ENCODE data around the gene KRTAP10-9. TPM values are rescaled to one million over a fixed set of nuclear protein-coding genes. Genes with fewer than 3 reads are reported as not detected.

Gene KRTAP10-9
- not detected for polyA plus RNA-seq (2013, experiment 1 of 2)
- polyA plus RNA-seq (2013, experiment 2 of 2), result not detected

GRCh38 chr21:44626673-44627143, at the start of gene KRTAP10-9:
Gene KRTAP10-9, plus strand, starts transcription at chr21:44627093. Its CDS starts 79 bp downstream, at chr21:44627172.
- Histone ChIP-seq H3K18ac (ENCODE audit: low read depth in 1 of 2, low read length in 2 of 2) (no peak within 1 kb of the TSS), H3K4me3 (ENCODE audit: insufficient read depth in 1 of 2, low read depth in 1 of 2, low read length in 2 of 2) (no peak within 1 kb of the TSS), H3K27ac (ENCODE audit: low read length, poor library complexity, severe bottlenecking) (no peak within 1 kb of the TSS), H3K27me3 (ENCODE audit: control insufficient read depth in 1 of 2, insufficient read depth in 1 of 2, low read length in 2 of 2) (no peaks in the 10 kb centered on the region), H2BK120ac (ENCODE audit: low read depth, low read length) (no peak within 1 kb of the TSS), H3K79me1 (replicated peaks; ENCODE audit: low read length, poor library complexity, severe bottlenecking) (no peaks in the 10 kb centered on the region), H2BK15ac (ENCODE audit: low read depth, poor library complexity, severe bottlenecking) (no peak within 1 kb of the TSS), H4K8ac (ENCODE audit: low read length) (no peak within 1 kb of the TSS), H2BK12ac (ENCODE audit: low read length in 2 of 2) (no peak within 1 kb of the TSS), H3K36me3 (ENCODE audit: control insufficient read depth in 1 of 2, insufficient read depth in 2 of 2, low read depth in 1 of 2, low read length in 2 of 2) (no peaks in the 10 kb centered on the region), H4K91ac (ENCODE audit: low read length) (no peak within 1 kb of the TSS), H2BK5ac (ENCODE audit: low read depth, low read length, poor library complexity, severe bottlenecking) (no peak within 1 kb of the TSS), H3K4ac (ENCODE audit: low read depth in 1 of 2, low read length in 2 of 2) (no peak within 1 kb of the TSS), H3K4me1 (ENCODE audit: control insufficient read depth, insufficient read depth, low read depth, low read length) (no peaks in the 10 kb centered on the region), H3K23ac (ENCODE audit: low read length in 2 of 2) (no peak within 1 kb of the TSS), H3K4me2 (ENCODE audit: low read length, poor library complexity, severe bottlenecking) (no peak within 1 kb of the TSS), H2AK5ac (ENCODE audit: low read length, severe bottlenecking) (no peak within 1 kb of the TSS), H2AFZ (ENCODE audit: low read depth, low read length) (no peak within 1 kb of the TSS), H3K14ac (ENCODE audit: low read length in 2 of 2) (no peak within 1 kb of the TSS), H3K9ac (ENCODE audit: low read length) (no peak within 1 kb of the TSS), H3K9me3 (ENCODE audit: control insufficient read depth, low read length) (peaks cover 51% of the 10 kb centered on the region)
- WGBS, result 68% methylated on average over 7 of the region's 7 CpGs
- no peak for DNase-seq

- Histone ChIP-seq H3K4me1 (ENCODE audit: control insufficient read depth, insufficient read depth, low read depth, low read length) (no peaks in the 10 kb centered on the region), H2AFZ (ENCODE audit: low read depth, low read length) (no peak overlapping the region), H3K4ac (ENCODE audit: low read depth in 1 of 2, low read length in 2 of 2) (no peak overlapping the region), H2BK120ac (ENCODE audit: low read depth, low read length) (no peak overlapping the region), H3K9me3 (ENCODE audit: control insufficient read depth, low read length) (peaks cover 34% of the 10 kb centered on the region), H2AK5ac (ENCODE audit: low read length, severe bottlenecking) (no peak overlapping the region), H3K4me2 (ENCODE audit: low read length, poor library complexity, severe bottlenecking) (no peak overlapping the region), H3K36me3 (ENCODE audit: control insufficient read depth in 1 of 2, insufficient read depth in 2 of 2, low read depth in 1 of 2, low read length in 2 of 2) (no peaks in the 10 kb centered on the region), H3K9ac (ENCODE audit: low read length) (no peak overlapping the region), H3K79me1 (replicated peaks; ENCODE audit: low read length, poor library complexity, severe bottlenecking) (no peaks in the 10 kb centered on the region), H3K14ac (ENCODE audit: low read length in 2 of 2) (no peak overlapping the region), H3K4me3 (ENCODE audit: insufficient read depth in 1 of 2, low read depth in 1 of 2, low read length in 2 of 2) (no peak overlapping the region), H3K18ac (ENCODE audit: low read depth in 1 of 2, low read length in 2 of 2) (no peak overlapping the region), H4K91ac (ENCODE audit: low read length) (no peak overlapping the region), H3K23ac (ENCODE audit: low read length in 2 of 2) (no peak overlapping the region), H4K8ac (ENCODE audit: low read length) (no peak overlapping the region), H2BK15ac (ENCODE audit: low read depth, poor library complexity, severe bottlenecking) (no peak overlapping the region), H3K27ac (ENCODE audit: low read length, poor library complexity, severe bottlenecking) (no peak overlapping the region), H2BK12ac (ENCODE audit: low read length in 2 of 2) (no peak overlapping the region), H3K27me3 (ENCODE audit: control insufficient read depth in 1 of 2, insufficient read depth in 1 of 2, low read length in 2 of 2) (no peaks in the 10 kb centered on the region), H2BK5ac (ENCODE audit: low read depth, low read length, poor library complexity, severe bottlenecking) (no peak overlapping the region)
- no peak for DNase-seq
- WGBS, result 87% methylated on average over 17 of the region's 17 CpGs
Observed at GRCh38 chr21:44578371-44579055, 48.4 kb upstream of the KRTAP10-9 start.

GRCh38 chr21:44579056-44579832, 47.6 kb upstream of the KRTAP10-9 start:
- H3K14ac ChIP-seq (ENCODE audit: low read length in 2 of 2), result no peak overlapping the region
- no peak overlapping the region for H2BK15ac ChIP-seq (ENCODE audit: low read depth, poor library complexity, severe bottlenecking)
- no peak overlapping the region for H2AK5ac ChIP-seq (ENCODE audit: low read length, severe bottlenecking)
- H3K79me1 ChIP-seq (replicated peaks; ENCODE audit: low read length, poor library complexity, severe bottlenecking), result no peaks in the 10 kb centered on the region
- H3K4me1 ChIP-seq (ENCODE audit: control insufficient read depth, insufficient read depth, low read depth, low read length), result no peaks in the 10 kb centered on the region
- no peaks in the 10 kb centered on the region for H3K27me3 ChIP-seq (ENCODE audit: control insufficient read depth in 1 of 2, insufficient read depth in 1 of 2, low read length in 2 of 2)
- H3K27ac ChIP-seq (ENCODE audit: low read length, poor library complexity, severe bottlenecking), result no peak overlapping the region
- H3K9ac ChIP-seq (ENCODE audit: low read length), result no peak overlapping the region
- H3K4me3 ChIP-seq (ENCODE audit: insufficient read depth in 1 of 2, low read depth in 1 of 2, low read length in 2 of 2), result no peak overlapping the region
- peaks cover 34% of the 10 kb centered on the region for H3K9me3 ChIP-seq (ENCODE audit: control insufficient read depth, low read length)
- H3K36me3 ChIP-seq (ENCODE audit: control insufficient read depth in 1 of 2, insufficient read depth in 2 of 2, low read depth in 1 of 2, low read length in 2 of 2), result no peaks in the 10 kb centered on the region
- H3K23ac ChIP-seq (ENCODE audit: low read length in 2 of 2), result no peak overlapping the region
- no peak overlapping the region for H2BK120ac ChIP-seq (ENCODE audit: low read depth, low read length)
- no peak overlapping the region for H3K4me2 ChIP-seq (ENCODE audit: low read length, poor library complexity, severe bottlenecking)
- no peak overlapping the region for H4K91ac ChIP-seq (ENCODE audit: low read length)
- 77% methylated on average over 22 of the region's 22 CpGs for WGBS
- no peak overlapping the region for H2BK5ac ChIP-seq (ENCODE audit: low read depth, low read length, poor library complexity, severe bottlenecking)
- no peak overlapping the region for H3K4ac ChIP-seq (ENCODE audit: low read depth in 1 of 2, low read length in 2 of 2)
- no peak overlapping the region for H2BK12ac ChIP-seq (ENCODE audit: low read length in 2 of 2)
- no peak overlapping the region for H3K18ac ChIP-seq (ENCODE audit: low read depth in 1 of 2, low read length in 2 of 2)
- no peak for DNase-seq
- H4K8ac ChIP-seq (ENCODE audit: low read length), result no peak overlapping the region
- no peak overlapping the region for H2AFZ ChIP-seq (ENCODE audit: low read depth, low read length)

- no peak for DNase-seq
- Histone ChIP-seq H3K18ac (ENCODE audit: low read depth in 1 of 2, low read length in 2 of 2) (no peak overlapping the region), H3K4me1 (ENCODE audit: control insufficient read depth, insufficient read depth, low read depth, low read length) (no peaks in the 10 kb centered on the region), H4K8ac (ENCODE audit: low read length) (no peak overlapping the region), H2BK120ac (ENCODE audit: low read depth, low read length) (no peak overlapping the region), H3K9me3 (ENCODE audit: control insufficient read depth, low read length) (peaks cover 34% of the 10 kb centered on the region), H2BK5ac (ENCODE audit: low read depth, low read length, poor library complexity, severe bottlenecking) (no peak overlapping the region), H3K23ac (ENCODE audit: low read length in 2 of 2) (no peak overlapping the region), H4K91ac (ENCODE audit: low read length) (no peak overlapping the region), H3K14ac (ENCODE audit: low read length in 2 of 2) (no peak overlapping the region), H3K4me2 (ENCODE audit: low read length, poor library complexity, severe bottlenecking) (no peak overlapping the region), H3K79me1 (replicated peaks; ENCODE audit: low read length, poor library complexity, severe bottlenecking) (no peaks in the 10 kb centered on the region), H2BK15ac (ENCODE audit: low read depth, poor library complexity, severe bottlenecking) (no peak overlapping the region), H2BK12ac (ENCODE audit: low read length in 2 of 2) (no peak overlapping the region), H3K4me3 (ENCODE audit: insufficient read depth in 1 of 2, low read depth in 1 of 2, low read length in 2 of 2) (no peak overlapping the region), H3K27ac (ENCODE audit: low read length, poor library complexity, severe bottlenecking) (no peak overlapping the region), H3K27me3 (ENCODE audit: control insufficient read depth in 1 of 2, insufficient read depth in 1 of 2, low read length in 2 of 2) (no peaks in the 10 kb centered on the region), H2AFZ (ENCODE audit: low read depth, low read length) (no peak overlapping the region), H3K9ac (ENCODE audit: low read length) (no peak overlapping the region), H3K36me3 (ENCODE audit: control insufficient read depth in 1 of 2, insufficient read depth in 2 of 2, low read depth in 1 of 2, low read length in 2 of 2) (no peaks in the 10 kb centered on the region), H2AK5ac (ENCODE audit: low read length, severe bottlenecking) (no peak overlapping the region), H3K4ac (ENCODE audit: low read depth in 1 of 2, low read length in 2 of 2) (no peak overlapping the region)
- WGBS, result 85% methylated on average over 7 of the region's 7 CpGs
Observed at GRCh38 chr21:44579833-44580144, 47.1 kb upstream of the KRTAP10-9 start.

All from mesenchymal stem cell (in vitro differentiated cells and primary cell).